Measurements from ENCODE around the gene PXT1.

PXT1 gene

DNA sequence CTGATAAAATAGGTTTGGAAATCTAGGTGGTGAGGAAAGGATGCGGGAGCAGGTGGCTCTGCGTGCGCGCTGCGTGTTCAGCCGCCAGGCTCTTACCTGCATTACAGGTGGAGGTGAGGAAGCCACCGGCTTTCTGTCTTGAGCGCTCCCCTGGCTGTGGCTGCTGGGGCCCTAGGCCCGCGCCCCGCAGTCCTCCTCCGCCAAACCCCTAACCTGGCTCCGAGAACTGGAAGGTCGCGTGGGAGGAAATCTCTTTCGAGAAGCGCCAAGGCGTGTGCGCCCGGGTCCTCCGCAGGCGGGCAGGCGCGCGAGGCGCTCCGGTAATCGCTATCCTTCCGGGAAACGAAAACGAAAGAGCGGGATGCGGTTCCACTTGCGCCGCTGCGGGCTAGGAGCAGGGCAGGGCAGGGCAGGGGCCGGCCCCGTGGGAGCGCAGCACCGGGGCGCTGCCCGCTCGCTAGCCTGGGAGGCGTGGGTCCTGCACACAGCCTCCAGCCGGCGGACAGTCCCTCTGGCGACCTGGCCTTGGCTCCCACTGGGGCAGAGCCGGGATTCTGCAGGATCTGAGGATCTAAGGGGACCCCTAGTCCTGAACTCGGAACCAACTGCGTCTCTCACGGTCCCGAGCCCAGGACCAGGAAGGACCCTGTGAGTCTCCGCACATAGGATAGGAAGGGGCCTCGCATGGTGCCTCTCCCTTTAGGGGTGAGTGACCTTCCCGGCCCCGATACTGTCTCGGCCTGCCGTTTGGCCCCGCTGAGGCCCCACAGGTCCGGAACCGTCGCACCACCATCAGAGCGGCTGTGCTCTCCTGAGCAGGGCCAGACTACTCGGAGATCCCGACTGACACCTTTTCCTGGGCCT lies 55.0 kb downstream of the PXT1 start, which contains the start of gene ETV7:
TSS of gene ETV7 (minus strand) at position 230 of the 864 bp plus-strand sequence. CDS start at position 102, 128 bp downstream.
- no peak for FAIRE-seq

DNA sequence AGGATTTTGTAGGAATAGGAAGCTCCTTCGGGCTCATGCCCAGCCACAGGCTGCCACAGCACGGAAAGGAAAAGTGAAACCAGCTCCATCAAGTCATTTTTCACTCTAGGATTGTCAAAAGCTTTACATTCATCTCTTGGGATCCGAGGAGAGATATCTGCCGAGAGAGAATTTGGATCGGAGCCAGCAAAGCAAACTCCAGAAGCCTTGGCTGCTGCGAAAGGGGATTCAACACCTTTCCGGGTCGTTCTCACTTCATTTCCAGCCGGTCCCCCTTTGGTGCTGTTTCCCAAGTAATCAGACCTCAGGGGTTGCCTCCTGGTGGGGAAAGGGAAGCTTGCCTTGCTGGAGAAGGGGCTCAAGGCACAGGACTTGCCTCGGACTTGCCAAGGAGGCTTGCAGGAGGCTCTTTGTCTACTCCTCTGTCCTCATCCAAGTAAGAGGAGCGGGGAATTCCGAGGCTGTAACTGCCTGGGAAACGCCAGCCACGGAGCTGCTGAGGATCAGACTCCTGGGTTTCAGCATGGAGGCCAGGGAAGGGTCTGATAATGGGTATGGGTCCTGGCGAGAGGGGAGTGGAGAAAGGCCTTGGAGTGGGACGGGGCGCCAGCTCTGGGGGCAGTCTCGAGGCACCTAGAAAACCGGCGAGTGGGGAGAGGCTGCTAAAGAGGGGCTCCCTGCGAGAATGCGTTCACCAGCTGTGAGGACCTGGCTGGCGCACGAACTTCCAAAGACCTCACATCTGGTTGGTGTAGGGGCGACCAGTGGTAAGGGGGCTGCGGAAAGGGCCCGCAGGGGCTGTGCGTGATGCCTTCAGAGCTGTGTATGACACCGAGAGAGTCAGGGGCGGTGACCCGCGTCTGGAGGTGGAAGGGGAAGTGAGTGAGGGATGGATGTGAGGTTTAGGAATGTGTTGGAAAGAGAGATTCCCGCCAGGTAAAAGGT lies 55.9 kb downstream of the PXT1 start:
- no peak for FAIRE-seq

DNA sequence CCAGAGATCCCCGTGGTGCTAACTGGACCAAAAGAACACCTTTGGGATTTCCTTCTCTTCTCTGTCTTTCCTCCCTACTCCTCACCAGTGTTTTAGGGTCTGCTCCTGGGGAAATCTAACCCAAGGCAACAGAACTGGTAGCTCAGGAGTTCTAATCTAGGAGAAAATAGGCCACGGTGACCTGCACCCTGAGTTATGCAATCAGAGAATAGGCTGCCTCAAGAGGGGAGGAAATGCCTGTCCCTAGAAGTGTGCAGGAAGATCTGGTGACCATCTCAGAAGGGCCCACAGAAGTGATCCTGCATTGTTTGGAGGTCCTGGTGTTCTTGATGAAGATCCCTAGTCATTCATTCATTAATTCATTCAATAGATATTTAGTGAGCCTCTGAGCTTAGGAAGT lies 58.6 kb downstream of the PXT1 start:
- FAIRE-seq, result no peak

DNA sequence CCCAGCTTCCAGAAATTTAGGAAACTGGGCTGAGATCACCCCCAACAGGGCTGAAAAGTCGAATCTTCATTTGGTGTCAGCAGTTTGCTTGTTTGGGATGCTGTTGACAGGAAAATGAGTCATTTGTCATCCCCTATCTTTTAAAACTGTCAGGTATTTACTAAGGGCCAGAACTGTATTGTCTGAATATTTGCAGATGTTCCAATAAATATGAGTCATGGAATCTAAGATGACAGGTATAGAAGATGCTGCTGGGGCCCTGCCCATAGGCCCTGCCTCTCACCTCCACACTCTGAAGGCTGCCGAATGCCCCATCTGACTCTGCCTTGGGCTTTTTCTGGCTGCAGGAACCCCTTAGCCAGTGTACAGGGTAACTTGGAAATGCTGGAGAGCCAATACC lies 59.0 kb downstream of the PXT1 start:
- no peak for FAIRE-seq

DNA sequence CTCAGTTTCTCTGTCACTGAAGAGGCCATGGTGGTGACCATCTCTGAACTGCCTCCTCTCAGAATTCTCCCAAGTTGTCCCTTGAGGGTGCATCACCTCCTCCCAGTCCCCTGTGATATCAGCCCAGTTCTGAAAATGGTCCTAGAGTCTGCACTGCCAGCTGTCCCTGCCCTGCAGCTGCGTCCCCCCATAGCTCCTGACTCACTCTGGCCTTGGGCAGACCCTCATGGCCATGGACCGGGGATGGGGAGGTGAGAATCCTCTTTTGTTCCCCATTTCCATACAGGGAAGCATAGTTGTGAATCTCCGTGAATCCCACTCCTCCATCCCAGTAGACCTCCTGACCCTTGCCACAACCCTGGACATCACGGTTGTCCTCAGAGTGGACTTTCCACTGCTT lies 59.7 kb downstream of the PXT1 start:
- no peak for FAIRE-seq

DNA sequence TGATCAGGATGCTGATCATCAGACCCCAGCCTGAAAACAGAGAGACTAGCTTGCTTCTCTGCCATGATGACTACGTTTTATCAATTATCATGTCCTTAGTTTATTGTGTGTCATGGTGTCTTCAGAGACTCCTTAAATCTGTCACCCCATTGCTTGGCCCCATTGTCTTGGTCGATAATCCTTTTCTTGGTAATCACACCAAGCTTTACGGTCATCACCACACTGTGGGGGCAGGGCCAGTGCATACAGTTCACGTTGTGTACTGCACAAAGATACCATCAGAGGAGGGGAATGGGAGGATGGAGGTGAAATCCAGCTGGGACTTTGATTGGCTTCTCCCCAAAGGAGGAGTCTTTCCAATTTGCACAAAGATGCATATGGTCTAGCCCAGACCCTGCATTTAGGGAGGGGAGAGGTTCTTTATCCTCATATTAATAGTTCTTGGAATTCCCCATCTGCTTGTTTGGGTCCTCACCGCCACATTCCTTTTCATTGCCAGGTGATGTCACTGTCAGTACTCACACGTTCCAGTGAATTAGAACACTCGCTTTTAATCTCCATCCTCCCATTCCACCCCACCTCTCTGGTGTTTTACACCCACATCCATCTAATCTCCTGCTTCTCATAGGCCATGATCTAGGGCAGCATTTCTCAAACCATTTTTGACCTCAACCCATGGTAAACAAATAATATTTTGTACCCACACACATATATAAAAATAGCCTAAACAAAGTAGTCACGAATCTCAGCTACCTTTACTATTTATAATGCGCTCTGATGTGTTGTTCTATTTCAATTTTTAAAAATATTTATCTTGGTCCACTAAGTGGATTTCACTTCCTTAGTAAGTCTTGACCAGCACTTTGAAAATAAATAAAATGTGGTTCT lies 60.9 kb downstream of the PXT1 start:
- FAIRE-seq, result no peak

DNA sequence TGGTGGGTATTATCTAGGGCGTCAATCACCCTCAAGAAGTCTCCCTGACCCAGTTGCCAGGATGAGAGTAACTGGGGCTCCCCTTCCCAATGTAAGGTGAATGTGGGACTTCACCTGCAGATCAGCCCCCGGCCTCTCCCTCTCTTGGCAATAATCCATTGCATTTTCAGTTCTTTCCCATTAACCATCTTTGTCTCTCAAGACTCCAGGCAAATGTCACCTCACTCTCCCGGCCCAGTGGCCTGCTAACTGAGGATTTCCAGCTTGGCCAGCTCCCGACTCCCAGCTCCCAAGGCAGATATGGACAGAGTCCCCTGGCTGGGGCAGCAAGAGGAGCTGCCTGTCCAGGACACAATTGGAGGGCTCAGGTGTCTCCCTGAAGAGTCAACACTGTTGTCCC lies 62.5 kb downstream of the PXT1 start:
- no peak for FAIRE-seq

DNA sequence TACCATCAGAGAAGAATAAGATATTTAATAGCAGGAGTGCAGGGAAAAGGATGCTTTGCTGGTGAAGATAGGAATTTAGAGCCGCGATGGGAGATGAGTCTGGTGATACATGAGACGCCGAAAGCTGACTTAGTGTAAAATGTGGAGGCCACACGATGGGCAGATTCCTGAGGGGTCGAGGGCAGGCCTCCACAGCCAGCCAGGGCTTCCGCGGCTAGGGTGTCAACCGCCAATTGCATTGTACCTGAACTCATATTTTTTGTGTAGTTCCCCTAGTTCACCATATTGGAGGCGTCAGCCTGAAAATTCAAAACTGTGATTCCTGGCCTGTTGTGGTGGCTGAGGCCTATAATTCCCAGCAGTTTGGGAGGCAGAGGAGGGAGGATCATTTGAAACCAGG lies 63.7 kb downstream of the PXT1 start:
- FAIRE-seq, result no peak

DNA sequence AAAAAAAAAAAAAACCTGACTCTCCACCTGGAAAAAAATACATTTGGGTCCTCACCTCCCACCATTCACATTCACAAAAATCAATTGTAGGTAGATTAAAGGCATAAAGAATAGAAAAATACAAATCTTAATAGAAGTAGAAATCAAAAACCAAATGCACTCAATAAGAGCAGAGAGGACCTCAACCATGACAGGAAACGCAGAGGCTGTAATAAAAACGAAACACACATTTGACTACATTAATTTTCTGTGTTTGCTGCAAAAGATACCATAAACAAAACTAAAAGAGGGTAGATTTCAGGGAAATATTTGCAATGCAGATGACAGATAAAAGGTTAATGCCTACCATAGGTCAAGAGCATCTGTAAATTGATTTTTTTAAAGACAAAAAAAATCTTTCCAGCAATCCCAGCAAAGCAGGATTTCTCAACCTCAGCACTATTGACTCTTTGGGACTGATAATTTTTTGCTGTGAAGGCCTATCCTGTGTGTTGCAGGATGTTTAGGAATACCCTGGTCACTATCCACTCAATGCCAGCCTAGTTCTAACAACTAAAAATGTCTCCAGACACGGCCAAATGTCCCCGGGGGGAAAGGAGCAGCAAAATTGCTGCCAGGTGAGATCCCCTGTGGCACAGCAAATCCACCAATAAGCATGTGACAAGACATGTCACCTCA lies 64.3 kb downstream of the PXT1 start:
- FAIRE-seq, result no peak

DNA sequence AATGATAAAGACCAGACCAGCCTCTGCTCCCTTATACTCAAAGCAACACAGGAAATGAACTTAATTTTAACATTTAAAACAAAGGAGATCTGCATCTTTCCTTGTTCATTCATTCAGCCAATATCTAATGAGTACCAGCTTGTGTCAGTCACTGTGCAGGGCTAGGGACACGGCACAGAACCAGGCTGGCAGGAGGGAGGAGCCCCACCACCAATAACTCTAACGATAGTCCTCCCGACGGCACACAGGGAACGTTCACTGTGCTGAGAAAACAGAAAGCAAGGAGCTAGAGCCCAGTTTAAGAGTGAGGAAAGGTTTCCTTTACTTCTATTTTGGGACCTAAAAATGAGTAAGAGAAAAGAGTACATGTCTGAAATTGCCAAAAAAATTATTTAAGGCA lies 65.1 kb downstream of the PXT1 start:
- FAIRE-seq, result no peak

DNA sequence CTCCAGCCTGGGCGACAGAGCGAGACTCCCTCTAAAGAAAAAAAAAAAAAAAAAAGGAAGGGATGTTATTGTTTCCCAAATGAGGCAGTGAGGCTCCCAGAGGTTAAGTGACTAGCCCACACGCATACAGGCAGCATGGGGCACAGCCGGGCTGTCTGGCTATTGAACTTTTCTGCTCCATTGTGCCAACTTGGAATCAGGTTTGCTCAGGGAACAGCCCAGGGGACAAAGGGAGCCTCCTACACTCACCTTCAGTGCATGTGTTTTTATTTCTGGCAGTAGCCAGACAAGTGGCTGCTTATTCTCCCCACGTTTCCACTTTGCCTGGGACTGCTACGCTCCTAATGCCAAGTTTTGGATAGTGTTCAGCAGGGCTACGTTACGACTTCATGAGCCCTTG lies 65.9 kb downstream of the PXT1 start:
- no peak for FAIRE-seq

DNA sequence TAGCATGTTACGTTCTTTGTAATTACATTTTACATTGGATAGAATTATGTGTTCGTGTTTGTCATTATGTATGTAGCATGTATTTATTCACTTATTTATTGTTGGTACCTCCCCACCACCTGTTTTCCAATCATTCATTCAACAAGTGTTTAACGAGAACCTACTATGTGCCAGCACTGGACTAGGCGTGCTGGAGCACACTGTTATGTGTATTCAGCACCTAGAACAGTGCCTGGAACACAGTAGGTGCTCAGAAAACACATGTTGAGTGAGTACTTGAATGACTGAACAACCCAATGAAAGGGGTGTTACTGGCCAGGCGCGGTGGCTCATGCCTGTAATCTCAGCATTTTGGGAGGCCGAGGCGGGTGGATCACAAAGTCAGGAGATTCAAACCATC lies 66.5 kb downstream of the PXT1 start:
- no peak for FAIRE-seq

DNA sequence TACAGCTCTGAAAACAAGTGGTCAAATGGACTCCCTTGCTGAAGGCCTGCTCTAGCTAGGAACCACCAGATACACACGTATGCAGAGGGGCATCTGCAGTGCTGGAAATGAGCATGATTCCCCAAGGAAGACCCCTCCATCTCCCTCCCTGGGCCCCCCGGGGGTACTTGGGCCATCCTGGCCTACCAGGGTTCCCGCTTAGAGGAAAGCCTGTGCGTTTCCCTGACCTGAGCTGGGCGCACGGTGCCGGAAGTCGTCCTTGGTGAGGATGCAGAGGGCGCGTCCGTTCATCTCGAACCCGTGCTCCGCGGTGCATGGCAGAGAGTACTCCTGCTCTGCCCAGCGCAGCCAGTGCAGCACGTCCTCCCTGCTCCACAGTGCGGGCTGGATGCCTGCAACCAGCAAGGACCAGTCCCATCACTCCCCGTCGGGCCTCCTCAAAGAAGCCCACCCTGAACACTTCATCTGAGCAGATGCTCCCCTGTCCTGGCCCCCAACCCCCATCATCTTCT lies 67.0 kb downstream of the PXT1 start:
- FAIRE-seq, result no peak

DNA sequence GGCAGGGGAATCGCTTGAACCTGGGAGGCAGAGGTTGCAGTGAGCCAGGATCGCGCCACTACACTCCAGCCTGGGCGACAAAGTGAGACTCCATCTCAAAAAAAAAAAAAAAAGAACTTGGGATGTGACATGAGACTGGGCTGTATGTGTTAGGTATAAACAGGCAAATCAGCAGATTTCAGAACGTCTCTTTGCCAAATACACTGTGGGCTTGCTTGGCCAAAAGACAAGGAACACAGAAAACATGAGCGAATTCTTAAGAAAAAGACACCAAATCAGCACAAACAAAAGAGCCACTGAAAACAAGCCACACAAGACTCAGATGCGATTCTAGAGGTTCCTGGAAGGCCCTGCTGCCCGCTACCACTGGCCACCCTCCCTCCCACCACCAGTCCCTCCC lies 67.7 kb downstream of the PXT1 start:
- no peak for FAIRE-seq

DNA sequence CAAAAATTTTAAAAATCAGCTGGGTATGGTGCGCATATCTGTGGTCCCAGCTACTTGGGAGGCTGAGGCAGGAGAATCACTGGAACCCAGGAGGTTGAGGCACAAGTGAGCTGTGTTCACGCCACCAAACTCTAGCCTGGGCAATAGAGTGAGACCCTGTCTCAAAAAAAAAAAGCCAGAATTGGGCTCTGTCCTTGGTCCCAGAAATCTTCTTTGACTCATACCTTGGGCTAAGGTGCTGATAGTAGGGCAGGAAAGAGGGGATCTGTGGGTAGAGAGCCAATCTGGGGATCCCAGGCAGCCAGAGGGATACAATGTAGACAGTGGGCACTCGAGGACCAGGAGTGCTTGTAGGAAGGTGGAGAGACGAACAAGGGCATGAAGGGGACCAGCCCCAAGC lies 68.5 kb downstream of the PXT1 start:
- FAIRE-seq, result no peak

DNA sequence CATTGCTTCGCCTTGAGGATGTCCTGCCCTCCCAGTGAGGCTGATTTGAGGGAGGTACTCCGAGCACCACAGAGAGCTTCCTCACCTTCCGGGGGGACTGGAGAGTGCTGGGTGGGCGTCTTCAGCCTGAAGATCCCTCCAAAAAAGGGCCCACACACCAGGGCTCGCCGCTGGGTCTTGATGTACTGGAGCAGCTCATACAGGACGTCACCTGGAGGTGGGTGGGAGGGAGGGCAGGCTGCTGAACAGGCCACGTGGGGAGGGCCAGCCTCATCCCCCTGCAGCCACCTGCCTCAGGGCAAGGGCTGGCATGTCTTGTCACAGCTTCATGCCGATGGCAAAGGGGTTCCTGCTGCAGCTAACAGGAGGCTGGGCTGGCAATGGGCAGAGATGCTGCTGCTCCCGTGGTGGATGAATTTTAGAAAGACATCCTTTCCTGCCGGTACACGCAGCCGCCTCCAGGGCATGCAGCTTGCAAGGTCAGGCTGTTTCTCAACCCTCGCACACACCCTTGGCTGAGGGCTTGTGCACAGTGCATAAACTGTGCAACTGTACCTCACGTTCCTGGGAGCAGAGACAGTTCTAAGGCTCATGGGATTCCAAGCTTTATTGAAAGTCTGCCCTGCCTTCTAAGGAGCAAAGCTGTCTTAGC lies 69.2 kb downstream of the PXT1 start:
- no peak for FAIRE-seq

DNA sequence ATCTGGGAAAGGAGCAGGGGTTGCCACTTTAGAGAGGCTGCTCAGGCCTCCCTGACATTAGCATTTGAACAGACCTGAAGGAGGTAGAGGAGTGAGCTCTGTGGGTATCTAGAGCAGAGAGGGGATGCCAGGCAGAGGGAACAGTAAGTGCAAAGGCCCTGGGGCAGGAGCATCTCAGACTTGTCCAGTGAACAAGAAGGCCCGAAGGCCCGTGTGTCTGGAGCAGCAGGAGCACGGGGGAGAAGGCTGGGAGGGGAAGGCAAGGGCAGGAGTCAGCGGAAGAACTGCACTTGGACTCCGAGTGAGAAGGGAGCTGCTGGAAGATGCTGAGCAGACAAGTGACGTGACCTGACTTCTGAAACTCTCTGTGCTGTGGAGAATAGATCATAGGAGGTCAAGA lies 70.6 kb downstream of the PXT1 start:
- FAIRE-seq, result no peak

DNA sequence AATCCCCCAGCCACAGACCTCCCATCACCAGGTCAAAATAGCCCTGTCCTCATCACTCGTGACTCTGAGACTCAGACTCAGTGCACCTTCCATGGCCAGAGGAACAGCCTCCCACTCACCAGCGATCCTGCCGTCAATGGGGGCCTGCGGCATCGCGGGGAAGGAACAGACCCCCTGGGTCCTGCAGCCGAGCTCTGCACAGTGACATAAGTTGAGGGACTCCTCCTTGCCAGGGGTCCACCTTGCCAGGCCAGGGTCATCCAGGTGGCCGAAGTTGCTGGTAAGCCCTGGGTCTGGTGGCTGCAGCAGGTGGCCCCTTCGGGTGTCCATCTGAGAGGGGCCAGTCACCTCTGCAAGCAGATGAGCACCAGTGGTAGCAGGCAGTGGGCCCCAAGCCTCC lies 71.4 kb downstream of the PXT1 start:
- no peak for FAIRE-seq

DNA sequence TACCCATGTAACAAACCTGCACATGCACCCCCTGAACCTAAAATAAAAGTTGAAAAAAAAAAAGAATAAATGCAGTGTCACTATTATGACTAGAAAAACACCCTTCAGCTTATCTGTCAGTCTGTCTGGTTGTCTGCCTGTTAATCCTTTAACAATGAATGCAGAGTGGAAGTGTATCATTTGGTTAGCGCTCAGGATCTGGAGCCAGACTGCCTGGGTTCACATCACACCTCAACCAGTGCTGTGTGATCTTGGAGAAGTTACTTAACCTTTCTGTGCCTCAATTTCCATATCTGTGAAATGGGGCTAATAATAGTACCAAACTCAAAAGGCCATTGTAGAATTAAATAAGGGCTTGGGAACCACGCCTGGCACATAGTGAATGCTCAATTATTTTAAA lies 72.0 kb downstream of the PXT1 start:
- FAIRE-seq, result no peak

DNA sequence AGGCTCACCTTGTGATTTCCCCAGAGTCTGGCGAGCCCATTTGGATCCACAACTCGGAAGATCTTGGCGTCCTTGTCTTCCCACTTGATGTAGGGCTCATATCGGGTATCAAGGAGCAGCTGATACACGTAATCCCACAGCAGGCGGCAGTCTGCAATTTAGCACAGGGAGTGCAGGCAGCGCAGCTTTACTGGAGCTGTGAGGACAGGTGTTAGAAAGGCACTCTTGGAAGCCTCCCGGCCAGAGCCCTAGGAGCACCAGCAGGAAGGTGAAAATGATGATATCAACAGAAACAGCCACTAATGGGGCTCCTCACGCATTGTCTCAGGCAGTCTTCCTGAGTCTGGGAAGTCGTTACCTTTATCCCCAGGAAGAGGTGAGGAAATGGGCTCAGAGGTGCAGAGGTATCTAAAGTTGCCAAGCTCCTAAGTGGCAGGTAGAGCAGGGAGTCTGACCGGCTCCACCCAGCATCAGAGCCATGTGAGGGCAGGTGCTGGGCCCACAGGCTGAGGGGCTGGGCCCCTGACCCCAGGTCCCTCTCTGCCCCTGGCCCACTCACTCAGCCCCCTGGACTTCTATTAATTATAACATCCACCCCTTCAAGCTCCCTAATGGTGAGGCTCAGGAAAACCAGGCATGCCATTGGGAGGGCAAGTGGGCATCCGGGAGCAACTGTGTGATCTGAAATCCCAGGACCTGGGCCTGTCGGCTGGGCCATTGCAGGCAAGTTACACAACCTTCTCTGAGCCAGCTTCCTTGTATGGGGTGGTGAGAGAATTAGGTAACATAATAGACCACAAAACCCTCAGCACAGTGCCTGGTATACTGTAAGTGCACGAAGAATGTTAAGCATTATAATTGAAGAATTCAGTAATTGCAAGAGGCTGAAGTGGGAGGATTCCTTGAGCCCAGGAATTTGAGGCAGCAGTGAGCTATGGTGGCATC lies 73.5 kb downstream of the PXT1 start:
- no peak for FAIRE-seq

All from colon (tissue), 2 donors.